Mucosa of stomach (tissue), 1 donor: Measurements from ENCODE around the gene LGALS7B.

Source experiments
- H3K27me3 ChIP-seq: one replicate; pipeline ENCODE4 v1.7.0; 2013; ENCODE audit warnings: mild to moderate bottlenecking, low read length; ENCODE audit not compliant: control insufficient read depth, insufficient read depth
- H3K36me3 ChIP-seq: one replicate; pipeline ENCODE4 v1.7.0; 2013; ENCODE audit warnings: low read length; ENCODE audit not compliant: control insufficient read depth, insufficient read depth
- H3K4me1 ChIP-seq: one replicate; pipeline ENCODE4 v1.7.0; 2013; ENCODE audit warnings: mild to moderate bottlenecking, low read length; ENCODE audit not compliant: control insufficient read depth, insufficient read depth
- H3K4me3 ChIP-seq: one replicate; pipeline ENCODE4 v1.7.0; 2013; ENCODE audit warnings: low read length
- H3K9ac ChIP-seq: one replicate; pipeline ENCODE4 v1.7.0; 2013; ENCODE audit warnings: mild to moderate bottlenecking, low read length, moderate library complexity
- H3K9me3 ChIP-seq: one replicate; pipeline ENCODE4 v1.7.0; 2013; ENCODE audit warnings: mild to moderate bottlenecking, low read length, moderate library complexity; ENCODE audit not compliant: control insufficient read depth
- donor health status: Pancreatic carcinoma.

The LGALS7B gene

GRCh38 chr19:38836159-38836982 lies 47.4 kb downstream of the LGALS7B start:
- no peak overlapping the region for H3K4me3 ChIP-seq
- peaks cover 51% of the 10 kb centered on the region for H3K36me3 ChIP-seq
- peak overlapping the region; percentile 11 for H3K9ac ChIP-seq
- H3K9me3 ChIP-seq, result no peaks in the 10 kb centered on the region
- H3K4me1 ChIP-seq, result peaks cover 48% of the 10 kb centered on the region
- H3K27me3 ChIP-seq, result no peaks in the 10 kb centered on the region

- Histone ChIP-seq H3K27me3 (no peaks in the 10 kb centered on the region), H3K36me3 (peaks cover 56% of the 10 kb centered on the region), H3K9ac (peak overlapping the region; percentile 11), H3K9me3 (no peaks in the 10 kb centered on the region), H3K4me1 (peaks cover 46% of the 10 kb centered on the region), H3K4me3 (no peak overlapping the region)
Measured at GRCh38 chr19:38836983-38837626, 48.1 kb downstream of the LGALS7B start.

- Histone ChIP-seq H3K4me1 (peaks cover 41% of the 10 kb centered on the region), H3K36me3 (peaks cover 59% of the 10 kb centered on the region), H3K4me3 (peak overlapping the region; percentile 7), H3K9ac (peak overlapping the region; percentile 11), H3K9me3 (no peaks in the 10 kb centered on the region), H3K27me3 (no peaks in the 10 kb centered on the region)
Measured at GRCh38 chr19:38837656-38838121, 48.7 kb downstream of the LGALS7B start.

GRCh38 chr19:38838208-38838985 lies 49.4 kb downstream of the LGALS7B start:
- peak overlapping the region; percentile 7 for H3K4me3 ChIP-seq
- H3K9ac ChIP-seq, result peak overlapping the region; percentile 30
- H3K27me3 ChIP-seq, result no peaks in the 10 kb centered on the region
- peaks cover 44% of the 10 kb centered on the region for H3K4me1 ChIP-seq
- H3K36me3 ChIP-seq, result peaks cover 66% of the 10 kb centered on the region
- no peaks in the 10 kb centered on the region for H3K9me3 ChIP-seq

- peak overlapping the region; percentile 30 for H3K9ac ChIP-seq
- H3K4me3 ChIP-seq, result no peak overlapping the region
- no peaks in the 10 kb centered on the region for H3K9me3 ChIP-seq
- peaks cover 47% of the 10 kb centered on the region for H3K4me1 ChIP-seq
- H3K27me3 ChIP-seq, result no peaks in the 10 kb centered on the region
- H3K36me3 ChIP-seq, result peaks cover 74% of the 10 kb centered on the region
Measured at GRCh38 chr19:38838986-38839761, 50.2 kb downstream of the LGALS7B start.

GRCh38 chr19:38839816-38840582 lies 51.0 kb downstream of the LGALS7B start:
- Histone ChIP-seq H3K36me3 (peaks cover 80% of the 10 kb centered on the region), H3K27me3 (no peaks in the 10 kb centered on the region), H3K9me3 (no peaks in the 10 kb centered on the region), H3K4me1 (peaks cover 47% of the 10 kb centered on the region), H3K4me3 (no peak overlapping the region), H3K9ac (no peak overlapping the region)

GRCh38 chr19:38840583-38840968 lies 51.6 kb downstream of the LGALS7B start:
- H3K9me3 ChIP-seq, result no peaks in the 10 kb centered on the region
- peaks cover 45% of the 10 kb centered on the region for H3K4me1 ChIP-seq
- H3K36me3 ChIP-seq, result peaks cover 81% of the 10 kb centered on the region
- no peaks in the 10 kb centered on the region for H3K27me3 ChIP-seq
- H3K9ac ChIP-seq, result no peak overlapping the region
- no peak overlapping the region for H3K4me3 ChIP-seq
